GM21529 (cell line): ENCODE data around the gene BCL6B.

ENCODE experiments used
- ATAC-seq: cut with Tn5 transposase; IDR thresholded peaks from one replicate; pipeline ENCODE4 v1.9.1; 2021; ENCODE audit not compliant: unreplicated experiment

Gene BCL6B

GRCh38 chr17:7056386-7056785 is 33.5 kb downstream of the BCL6B start:
- no peak for ATAC-seq

GRCh38 chr17:7058831-7059447 is 36.1 kb downstream of the BCL6B start:
- no peak for ATAC-seq

DNA sequence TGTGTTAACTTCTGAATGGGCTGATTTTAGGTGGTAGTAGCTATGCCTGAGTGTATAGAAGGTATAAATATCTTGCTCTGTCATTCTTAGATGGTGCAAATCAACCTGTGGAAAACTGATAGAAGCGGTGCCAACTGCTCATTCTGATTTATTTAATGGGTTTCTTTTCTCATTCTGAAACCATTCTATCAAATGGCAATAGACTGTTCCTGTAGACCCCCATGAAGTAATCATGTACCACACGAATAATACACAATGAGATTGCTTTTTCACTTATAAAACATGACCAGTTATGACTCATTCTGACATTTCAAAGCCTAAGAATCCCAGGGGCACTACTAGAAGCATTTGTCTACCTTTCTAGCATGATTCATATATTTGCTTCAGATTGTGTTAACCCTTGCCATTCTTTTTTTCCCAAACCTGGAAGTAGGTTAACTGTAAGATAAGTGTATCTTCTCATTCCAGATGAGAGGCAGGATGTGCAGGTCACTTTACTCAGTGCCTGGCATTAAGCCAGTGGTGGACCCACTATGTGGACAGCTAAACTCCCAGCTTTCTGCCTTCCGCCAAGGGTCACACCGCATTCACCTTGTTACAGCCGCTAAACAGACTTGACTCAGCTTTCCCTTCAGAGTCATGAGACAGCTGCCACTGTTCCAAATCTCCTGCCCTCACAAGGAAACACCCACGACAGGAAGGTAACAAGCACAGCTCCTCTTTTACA is 37.5 kb downstream of the BCL6B start:
- ATAC-seq, result no peak

GRCh38 chr17:7063518-7064094 is 40.8 kb downstream of the BCL6B start:
- ATAC-seq, result no peak

GRCh38 chr17:7064261-7064660 is 41.4 kb downstream of the BCL6B start:
- no peak for ATAC-seq

DNA sequence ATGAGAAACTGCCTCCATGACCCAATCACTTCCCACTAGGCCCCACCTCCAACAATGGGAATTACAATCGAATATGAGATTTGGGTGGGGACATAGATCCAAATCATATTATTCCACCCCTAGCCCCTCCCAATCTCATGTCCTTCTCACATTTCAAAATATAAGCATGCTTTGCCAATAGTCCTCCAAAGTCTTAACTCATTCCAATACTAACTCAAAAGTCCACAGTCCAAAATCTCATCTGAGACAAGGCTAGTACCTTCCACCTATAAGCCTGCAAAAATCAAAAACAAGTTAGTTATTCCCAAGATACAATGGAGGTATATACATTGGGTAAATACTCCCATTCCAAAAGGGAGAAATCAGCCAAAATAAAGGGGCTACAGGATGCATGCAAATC is 44.3 kb downstream of the BCL6B start:
- no peak for ATAC-seq

DNA sequence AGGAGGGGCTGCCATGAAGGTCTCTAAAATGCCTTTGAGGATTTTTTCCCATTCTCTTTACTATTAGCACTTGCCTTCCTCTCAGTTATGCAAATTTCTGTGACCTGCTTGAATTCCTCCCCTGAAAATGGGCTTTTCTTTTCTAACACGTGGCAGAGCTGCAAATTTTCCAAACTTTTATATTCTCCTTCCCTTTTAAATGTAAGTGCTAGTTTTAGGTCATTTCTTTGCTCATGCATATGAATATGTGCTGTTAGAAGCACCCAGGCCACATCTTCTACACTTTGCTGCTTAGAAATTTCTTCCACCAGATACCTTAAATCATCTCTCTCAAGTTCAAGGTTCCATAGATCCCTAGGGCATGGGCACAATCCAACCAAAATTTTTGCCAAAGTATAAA is 45.4 kb downstream of the BCL6B start:
- no peak for ATAC-seq

DNA sequence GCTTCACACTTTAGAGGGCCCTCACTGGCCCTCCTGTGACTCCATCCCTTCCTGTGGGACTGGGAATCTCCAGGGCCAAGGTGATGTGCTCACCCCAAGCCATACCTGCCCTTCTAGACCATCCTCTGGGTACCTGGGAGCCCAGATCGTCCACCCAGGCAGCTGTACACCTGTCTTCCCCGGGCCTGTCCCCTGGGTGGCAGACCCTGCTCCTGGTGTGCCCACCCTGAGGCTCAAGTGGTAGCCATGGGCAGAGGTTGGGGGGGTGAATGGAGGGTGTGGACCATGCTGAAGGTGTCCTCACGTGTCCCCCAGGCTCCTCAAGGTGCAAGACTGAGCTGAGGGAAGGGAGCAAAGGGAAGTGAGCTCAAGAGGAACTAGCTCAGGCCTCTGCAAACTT is 47.9 kb downstream of the BCL6B start:
- ATAC-seq, result no peak

DNA sequence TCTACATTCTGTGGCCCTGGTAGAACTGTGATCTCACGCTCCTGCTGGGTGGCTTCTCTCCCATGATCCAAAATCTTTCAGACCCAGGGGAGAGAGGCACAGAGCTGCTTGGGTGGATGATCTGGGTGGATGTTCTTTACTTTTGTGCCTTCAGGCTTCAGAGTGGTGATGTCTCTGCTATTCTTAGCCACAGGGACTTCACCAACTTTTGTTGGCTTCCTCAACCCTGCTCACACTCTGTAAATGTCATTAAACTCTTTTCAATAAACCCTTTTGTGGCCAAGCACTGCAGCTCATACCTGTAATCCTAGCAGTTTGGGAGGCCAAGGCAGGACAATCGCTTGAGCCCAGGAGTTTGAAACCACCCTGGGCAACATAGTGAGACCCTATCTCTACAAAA is 49.6 kb downstream of the BCL6B start:
- no peak for ATAC-seq

GRCh38 chr17:7074931-7075330 is 52.1 kb downstream of the BCL6B start:
- ATAC-seq, result no peak

DNA sequence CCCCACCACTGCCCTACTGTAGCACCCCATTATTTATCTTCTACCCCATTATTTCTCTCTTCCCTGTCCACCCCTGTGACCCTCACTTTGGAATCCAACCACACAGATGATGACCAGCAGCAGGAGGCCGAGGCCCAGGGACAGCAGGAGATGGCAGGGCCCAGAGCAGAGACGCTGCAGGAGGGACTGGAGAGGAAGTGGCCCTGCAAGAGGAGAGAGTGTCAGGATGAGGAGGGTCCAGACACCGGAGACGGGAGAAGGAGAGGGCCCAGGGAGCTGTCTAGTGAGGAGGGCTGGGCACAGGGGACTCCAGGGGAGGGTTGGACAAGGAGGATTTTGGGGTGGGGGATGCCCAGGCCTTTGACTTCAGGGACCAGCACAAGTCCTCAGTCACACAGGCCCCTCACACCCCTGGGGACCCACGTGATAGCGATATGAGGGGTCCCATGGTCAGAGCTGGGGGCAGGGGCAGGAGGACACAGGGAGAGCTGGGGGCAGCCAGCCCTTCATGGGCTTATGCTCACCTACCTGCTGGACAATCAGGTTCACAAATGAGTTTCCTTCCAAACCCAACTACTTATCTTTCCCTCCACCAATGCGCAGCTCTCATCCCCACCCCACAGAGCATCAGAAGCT is 55.2 kb downstream of the BCL6B start:
- ATAC-seq, result no peak

DNA sequence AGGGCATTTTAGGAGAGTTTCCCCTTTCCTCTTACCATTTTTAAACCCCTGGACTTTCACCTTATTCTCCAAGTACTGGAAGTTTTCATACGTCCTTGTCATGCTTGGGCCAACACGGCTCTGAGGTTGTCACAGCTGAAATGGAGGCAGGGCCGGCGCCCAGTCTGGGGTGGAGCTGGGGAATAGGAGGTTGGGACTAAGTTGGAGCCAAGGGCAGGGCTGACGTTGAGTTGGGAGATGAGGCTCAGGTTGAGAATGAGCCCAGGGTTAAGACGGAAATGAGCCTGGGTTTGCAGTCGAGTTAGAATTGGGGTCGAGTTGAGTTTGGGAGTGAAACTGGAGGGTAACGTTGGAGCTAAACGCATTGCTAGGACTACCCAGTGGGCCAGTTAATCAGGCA is 55.9 kb downstream of the BCL6B start:
- ATAC-seq, result no peak
